Panc1 (cell line): ENCODE measurements around the gene AKAP4.

Experiments
- CTCF ChIP-seq: fragments of 450-650 bp; IDR thresholded peaks from 2 replicates; pipeline ENCODE4 v1.5.1; 2017; ENCODE audit warnings: mild to moderate bottlenecking
- POLR2AphosphoS5 ChIP-seq: IDR thresholded peaks from 2 replicates; pipeline ENCODE4 v1.6.1; 2012; ENCODE audit warnings: mild to moderate bottlenecking, low read depth, low read length, moderate library complexity
- REST ChIP-seq, 2 experiments: IDR thresholded peaks; 2 replicates each; pipeline ENCODE4 v1.6.1; 2011 to 2012; ENCODE audit warnings: low read depth in 2 of 2, control low read depth in 1 of 2, low read length in 1 of 2, mild to moderate bottlenecking in 1 of 2, moderate library complexity in 1 of 2; ENCODE audit not compliant: insufficient read depth in 1 of 2
- TCF7L2 ChIP-seq: IDR thresholded peaks from 2 replicates; pipeline ENCODE4 v1.6.1; 2011; ENCODE audit warnings: mild to moderate bottlenecking, low read depth, low read length, inconsistent platforms

GRCh38 chrX:50211510-50211909, 10.7 kb upstream of the AKAP4 start:
- TF ChIP-seq CTCF = peak; percentile 58
- no peak for TF ChIP-seq POLR2AphosphoS5
- no peak for TF ChIP-seq TCF7L2
- TF ChIP-seq REST (IDR thresholded peaks at IDR 0.05; ENCODE audit: insufficient read depth in 1 of 2, low read depth in 2 of 2, low read length in 1 of 2) = no peak
